H1 (cell line): ENCODE measurements around the gene ANKRD12. TPM values are rescaled to one million over a fixed set of nuclear protein-coding genes. Genes with fewer than 3 reads are reported as not detected.

Experiments
- CTCF ChIA-PET: fragments of 300-600 bp; sonication (Branson Sonifier 250); formaldehyde crosslinking; loops from one replicate; lab custom pipeline; 2021; ENCODE audit not compliant: partially characterized antibody; lab: Charles Lee
- POLR2A ChIA-PET: fragments of 300-600 bp; sonication (Branson Sonifier 250); formaldehyde crosslinking; loops from one replicate; lab custom pipeline; 2021; ENCODE audit warnings: inconsistent platforms; ENCODE audit not compliant: partially characterized antibody; lab: Charles Lee
- DNase-seq, 2 experiments: peaks; one replicate each; pipeline versions ENCODE4 v3.0.0 to v3.0.0-alpha.2; 2010 to 2022; ENCODE audit warnings: low spot score in 2 of 2, low read depth in 1 of 2, mixed read lengths in 1 of 2
- FAIRE-seq: peaks from 2 replicates; lab custom pipeline; 2011; peaks lifted over from hg19 to GRCh38; lab: Jason Lieb, UNC
- H2AFZ ChIP-seq: 2 replicates; pipeline ENCODE4 v1.8.1; 2012; ENCODE audit warnings: low read length, inconsistent platforms
- H2AK5ac ChIP-seq: 2 replicates; pipeline ENCODE4 v1.6.1; 2013; ENCODE audit warnings: low read depth, low read length
- H2BK120ac ChIP-seq: replicated peaks from 2 replicates; pipeline ENCODE3; 2013; ENCODE audit warnings: low read depth, low read length, inconsistent platforms
- H2BK12ac ChIP-seq: 2 replicates; pipeline ENCODE4 v1.6.1; 2013; ENCODE audit warnings: low read depth, low read length
- H2BK15ac ChIP-seq: 2 replicates; pipeline ENCODE4 v1.6.1; 2013; ENCODE audit warnings: low read length
- H2BK20ac ChIP-seq: 2 replicates; pipeline ENCODE4 v1.6.1; 2013; ENCODE audit warnings: low read length
- H2BK5ac ChIP-seq: 2 replicates; pipeline ENCODE4 v1.6.1; 2013; ENCODE audit warnings: low read depth, low read length
- H3K14ac ChIP-seq: 2 replicates; pipeline ENCODE4 v1.6.1; 2013; ENCODE audit warnings: inconsistent platforms; ENCODE audit not compliant: insufficient read length
- H3K18ac ChIP-seq: 2 replicates; pipeline ENCODE4 v1.6.1; 2013; ENCODE audit warnings: low read length; ENCODE audit errors: extremely low read depth
- H3K23ac ChIP-seq: 2 replicates; pipeline ENCODE4 v1.6.1; 2013; ENCODE audit warnings: inconsistent platforms; ENCODE audit not compliant: insufficient read length
- H3K23me2 ChIP-seq: 2 replicates; pipeline ENCODE4 v1.6.1; 2013; ENCODE audit warnings: low read depth, low read length
- H3K27ac ChIP-seq: 2 replicates; pipeline ENCODE4 v1.6.1; 2011; ENCODE audit warnings: low read depth, low read length, inconsistent platforms
- H3K27me3 ChIP-seq, 4 experiments: replicated peaks in 1 of 4; 1 replicate in 1 of 4; 2 replicates in 3 of 4; pipeline versions ENCODE4 v1.6.1 to v1.8.1; 2011 to 2013; ENCODE audit warnings: low read length in 3 of 4, mild to moderate bottlenecking in 3 of 4, inconsistent platforms in 2 of 4, mixed read lengths in 2 of 4, moderate library complexity in 1 of 4; ENCODE audit not compliant: control insufficient read depth in 3 of 4, insufficient read depth in 3 of 4; ENCODE audit errors: extremely low read depth in 1 of 4
- H3K36me3 ChIP-seq, 4 experiments: 2 replicates each; pipeline versions ENCODE4 v1.6.1 to v1.8.1; 2011 to 2013; ENCODE audit warnings: mild to moderate bottlenecking in 4 of 4, low read length in 3 of 4, moderate library complexity in 2 of 4, control low read depth in 1 of 4, inconsistent platforms in 1 of 4; ENCODE audit not compliant: insufficient read depth in 4 of 4, control insufficient read depth in 2 of 4
- H3K4ac ChIP-seq: replicated peaks from 2 replicates; pipeline ENCODE3; 2013; ENCODE audit warnings: low read length, low read depth, mixed read lengths, inconsistent platforms; ENCODE audit not compliant: insufficient read length
- H3K4me1 ChIP-seq, 4 experiments: replicated peaks in 1 of 4; 1 replicate in 1 of 4; 2 replicates in 3 of 4; pipeline versions ENCODE4 v1.6.1 to v1.8.1; 2011 to 2013; ENCODE audit warnings: low read length in 3 of 4, inconsistent platforms in 2 of 4, mixed read lengths in 1 of 4; ENCODE audit not compliant: insufficient read depth in 4 of 4, control insufficient read depth in 3 of 4
- H3K4me2 ChIP-seq, 2 experiments: 2 replicates each; pipeline versions ENCODE4 v1.6.1 to v1.8.1; 2011 to 2013; ENCODE audit warnings: low read depth in 2 of 2, low read length in 2 of 2, control low read depth in 1 of 2, inconsistent platforms in 1 of 2, mild to moderate bottlenecking in 1 of 2; ENCODE audit not compliant: insufficient read depth in 1 of 2
- H3K4me3 ChIP-seq, 4 experiments: fragments of 200-600, 300-600 bp in 1 of 4; sonication (generic), shearing (Covaris generic), sonication (Bioruptor Twin) in 1 of 4; 2 replicates each; pipeline versions ENCODE4 v1.5.1 to v1.8.1; 2011 to 2016; ENCODE audit warnings: low read length in 4 of 4, low read depth in 3 of 4, control low read depth in 2 of 4, inconsistent platforms in 2 of 4, mild to moderate bottlenecking in 2 of 4, mixed read lengths in 1 of 4, moderate library complexity in 1 of 4; ENCODE audit not compliant: insufficient read depth in 2 of 4; ENCODE audit errors: extremely low read depth in 1 of 4
- H3K56ac ChIP-seq: replicated peaks from 2 replicates; pipeline ENCODE3; 2013; ENCODE audit warnings: low read depth, mild to moderate bottlenecking, mixed read lengths, low read length, inconsistent platforms; ENCODE audit not compliant: insufficient read length
- H3K79me1 ChIP-seq: 2 replicates; pipeline ENCODE4 v1.6.1; 2013; ENCODE audit warnings: low read depth, low read length, control low read depth
- H3K79me2 ChIP-seq, 2 experiments: 2 replicates each; pipeline versions ENCODE4 v1.6.1 to v1.8.1; 2012 to 2013; ENCODE audit warnings: low read length in 2 of 2, mild to moderate bottlenecking in 2 of 2, inconsistent platforms in 1 of 2; ENCODE audit not compliant: insufficient read depth in 2 of 2, control insufficient read depth in 1 of 2
- H3K9ac ChIP-seq, 4 experiments: replicated peaks in 1 of 4; 1 replicate in 1 of 4; 2 replicates in 3 of 4; pipeline versions ENCODE4 v1.6.1 to v1.8.1; 2011 to 2013; ENCODE audit warnings: low read depth in 3 of 4, low read length in 3 of 4, control low read depth in 2 of 4, mild to moderate bottlenecking in 2 of 4, moderate library complexity in 2 of 4, inconsistent platforms in 1 of 4; ENCODE audit errors: extremely low read depth in 1 of 4
- H3K9me3 ChIP-seq, 2 experiments: 2 replicates each; pipeline versions ENCODE4 v1.6.1 to v1.8.1; 2012 to 2013; ENCODE audit warnings: mild to moderate bottlenecking in 2 of 2, moderate library complexity in 2 of 2, control low read depth in 1 of 2, inconsistent platforms in 1 of 2, low read depth in 1 of 2, low read length in 1 of 2, mixed read lengths in 1 of 2; ENCODE audit not compliant: insufficient read depth in 2 of 2
- H4K20me1 ChIP-seq, 2 experiments: replicated peaks in 1 of 2; 2 replicates each; pipeline versions ENCODE3 to v1.8.1; 2011 to 2013; ENCODE audit warnings: inconsistent platforms in 2 of 2, low read length in 2 of 2, mild to moderate bottlenecking in 1 of 2; ENCODE audit not compliant: insufficient read depth in 2 of 2, control insufficient read depth in 1 of 2
- H4K5ac ChIP-seq: 2 replicates; pipeline ENCODE4 v1.6.1; 2013; ENCODE audit warnings: low read length, low read depth, mixed read lengths, inconsistent platforms; ENCODE audit not compliant: insufficient read length
- H4K8ac ChIP-seq: 2 replicates; pipeline ENCODE4 v1.8.0; 2013; ENCODE audit warnings: mild to moderate bottlenecking, moderate library complexity, low read length, inconsistent platforms; ENCODE audit not compliant: insufficient read depth; ENCODE audit errors: extremely low read depth
- H4K91ac ChIP-seq: replicated peaks from 2 replicates; pipeline ENCODE3; 2013; ENCODE audit warnings: low read length, mixed read lengths, inconsistent platforms; ENCODE audit not compliant: insufficient read length
- ASH2L ChIP-seq: fragments of 200-600, 300-600 bp; sonication (generic); IDR thresholded peaks from one replicate; pipeline ENCODE4 v1.7.1; 2017; ENCODE audit warnings: low read length
- ATF3 ChIP-seq: IDR thresholded peaks from 2 replicates; pipeline ENCODE4 v1.6.1; 2011; ENCODE audit warnings: low read depth, mild to moderate bottlenecking, low read length; ENCODE audit not compliant: insufficient read depth
- EZH2 ChIP-seq: fragments of 200-600 bp; sonication (generic); IDR thresholded peaks from 2 replicates; pipeline ENCODE4 v1.7.1; 2012; ENCODE audit warnings: low read depth, mild to moderate bottlenecking, moderate library complexity, low read length, inconsistent platforms; ENCODE audit not compliant: severe bottlenecking
- HDAC2 ChIP-seq, 2 experiments: fragments of 300-600 bp in 1 of 2; sonication (generic) in 1 of 2; IDR thresholded peaks; 2 replicates each; pipeline ENCODE4 v1.6.1; 2011 to 2012; ENCODE audit warnings: low read depth in 2 of 2, low read length in 2 of 2, mild to moderate bottlenecking in 2 of 2, moderate library complexity in 2 of 2, borderline replicate concordance in 1 of 2, inconsistent platforms in 1 of 2
- NANOG ChIP-seq: IDR thresholded peaks from 2 replicates; pipeline ENCODE4 v1.6.1; 2011; ENCODE audit warnings: low read length, low read depth, mild to moderate bottlenecking, inconsistent platforms; ENCODE audit not compliant: insufficient read depth, poor library complexity, severe bottlenecking
- POLR2A ChIP-seq, 2 experiments: IDR thresholded peaks; 1 replicate in 1 of 2; 2 replicates in 1 of 2; pipeline ENCODE4 v1.6.1; 2011; ENCODE audit warnings: low read depth in 2 of 2, low read length in 2 of 2, mild to moderate bottlenecking in 2 of 2; ENCODE audit errors: control extremely low read depth in 1 of 2
- RBBP5 ChIP-seq: IDR thresholded peaks from 2 replicates; pipeline ENCODE4 v1.7.1; 2012; ENCODE audit warnings: low read depth, mild to moderate bottlenecking, inconsistent platforms, low read length, moderate library complexity, borderline replicate concordance
- SIN3A ChIP-seq, 2 experiments: IDR thresholded peaks in 1 of 2; conservative IDR thresholded peaks in 1 of 2; 2 replicates each; pipeline ENCODE4 v1.6.1; 2011 to 2012; ENCODE audit warnings: low read length in 2 of 2, improper control_type of control experiment in 1 of 2, low read depth in 1 of 2, mild to moderate bottlenecking in 1 of 2
- SP4 ChIP-seq: IDR thresholded peaks from 2 replicates; pipeline ENCODE4 v1.6.1; 2012; ENCODE audit warnings: low read length, inconsistent platforms
- SUZ12 ChIP-seq: fragments of 200-600 bp; sonication (generic); IDR thresholded peaks from 2 replicates; pipeline ENCODE4 v1.6.1; 2012; ENCODE audit warnings: mild to moderate bottlenecking, inconsistent platforms, low read length, moderate library complexity, mixed read lengths
- TAF1 ChIP-seq: IDR thresholded peaks from 2 replicates; pipeline ENCODE4 v1.6.1; 2011; ENCODE audit warnings: mild to moderate bottlenecking, low read depth, low read length
- TAF7 ChIP-seq: optimal IDR thresholded peaks from 2 replicates; pipeline ENCODE3; 2011; ENCODE audit warnings: low read depth, mild to moderate bottlenecking, inconsistent platforms, low read length, moderate library complexity, borderline replicate concordance
- TBP ChIP-seq: IDR thresholded peaks from 2 replicates; pipeline ENCODE4 v1.6.1; 2011; ENCODE audit warnings: low read depth, low read length, improper control_type of control experiment
- WGBS, 2 experiments: shearing (Covaris generic) in 1 of 2; methylation state at CpG; one replicate each; pipeline versions ENCODE4 v1.1.6 to v1.1.7; 2013 to 2015; ENCODE audit warnings: low lambda C conversion rate in 2 of 2, mixed read lengths in 2 of 2, inconsistent platforms in 1 of 2, low coverage in 1 of 2, missing lambda C conversion rate in 1 of 2; ENCODE audit not compliant: insufficient replicate concordance in 2 of 2, insufficient coverage in 1 of 2, insufficient read length in 1 of 2; ENCODE audit errors: extremely low coverage in 1 of 2, missing lambda C conversion rate in 1 of 2; 5-methylcytosine and 5-hydroxymethylcytosine counted together
- polyA plus RNA-seq, 7 experiments: library from polyadenylated mRNA; depleted of rRNA in 3 of 7; stranded (reverse) in 5 of 7; unstranded in 2 of 7; fragments of >200 nt in 5 of 7; fragments of 200-250 nt in 2 of 7; gene quantifications; 1 replicate in 5 of 7; 2 replicates in 1 of 7; 4 replicates in 1 of 7; pipeline versions ENCODE4 v1.2.1 to v1.2.3, GENCODE V29; 2011 to 2013; ENCODE audit warnings: missing spikeins in 2 of 7, mixed read lengths in 2 of 7
- total RNA-seq: library from RNA; stranded (reverse); fragmentation: NEBNext Ultra II Directional; extraction: Animal tissue kit (Norgen Biotek cat#: 25700); gene quantifications from 2 replicates; pipeline ENCODE4 v1.2.1, GENCODE V29; 2021

ANKRD12 gene
- total and polyA plus RNA-seq, 2 of the 8 experiments (the other 6 are each of a cell fraction or from before 2014, with no cell fraction given), result 2.6 to 37.9 TPM

GRCh38 chr18:9126337-9126736 is 10.2 kb upstream of the ANKRD12 start:
- Histone ChIP-seq H2BK20ac (no peak overlapping the region), H3K18ac (no peak overlapping the region), H3K56ac (no peak overlapping the region), H3K27ac (no peak overlapping the region), H3K4me1 (no peaks in the 10 kb centered on the region), H3K23me2 (no peaks in the 10 kb centered on the region), H3K14ac (no peak overlapping the region), H3K79me1 (no peaks in the 10 kb centered on the region), H3K4me2 (no peak overlapping the region), H3K9me3 (no peaks in the 10 kb centered on the region), H3K4me3 (no peak overlapping the region), H3K4ac (no peak overlapping the region), H3K23ac (no peak overlapping the region), H3K36me3 (peaks cover 7 to 96% (median 50%) of the 10 kb centered on the region in 4 experiments), H4K91ac (no peak overlapping the region), H2BK120ac (no peak overlapping the region), H2BK15ac (no peak overlapping the region), H3K9ac (no peak overlapping the region), H2BK5ac (no peak overlapping the region), H4K5ac (no peak overlapping the region), H4K20me1 (no peaks in the 10 kb centered on the region), H2AFZ (no peak overlapping the region), H3K27me3 (no peaks in the 10 kb centered on the region), H2AK5ac (no peak overlapping the region), H3K79me2 (peaks cover 0 to 9% of the 10 kb centered on the region in 2 experiments; a peak in 2 of 4 replicates), H2BK12ac (no peak overlapping the region), H4K8ac (no peak overlapping the region)
- WGBS, 2 experiments, result 87% methylated on average over 3 of the region's 3 CpGs; no CpG with 5 or more reads in 1 of the 2 experiments
- DNase-seq (no peak), FAIRE-seq (no peak)
- POLR2A ChIA-PET, result interaction anchor here (0.9 to 3.3 kb wide), 3 partner anchors 10 to 23 kb away, joined by 4 to 30 read pairs (median 25); partner anchors contain the start of gene ANKRD12
- CTCF ChIA-PET, result interaction anchor here (0.9 to 1.8 kb wide), 4 partner anchors 8 to 390 kb away, joined by 3 to 6 read pairs (median 4); no protein-coding TSS in a partner anchor
- TF ChIP-seq EZH2 (no peak), TAF7 (no peak), POLR2A (IDR thresholded peaks at IDR 0.05; ENCODE audit: control extremely low read depth in 1 of 2, low read depth in 2 of 2, low read length in 2 of 2) (no peak), SIN3A (conservative IDR thresholded peaks at IDR 0.05 in 1 of 2, IDR thresholded peaks at IDR 0.05 in 1 of 2; ENCODE audit: low read depth in 1 of 2, low read length in 2 of 2) (no peak), SP4 (no peak), HDAC2 (IDR thresholded peaks at IDR 0.05; ENCODE audit: borderline replicate concordance in 1 of 2, low read depth in 2 of 2, low read length in 2 of 2) (no peak), RBBP5 (no peak), ATF3 (no peak), ASH2L (no peak), NANOG (no peak), SUZ12 (no peak), TAF1 (no peak), TBP (no peak)
